SK-N-SH (cell line): ENCODE data around the gene ELMO1. TPM values are rescaled to one million over a fixed set of nuclear protein-coding genes. Genes with fewer than 3 reads are reported as not detected.

Experiments
- CTCF ChIA-PET: fragments of 300-600, 350-600 bp; formaldehyde crosslinking; extraction: SDS; loops from one replicate; lab custom pipeline; 2021; lab: Yijun Ruan, JAX
- POLR2A ChIA-PET: fragments of 350-600 bp; sonication (Branson Sonifier 250); formaldehyde crosslinking; extraction: SDS; loops from one replicate; lab custom pipeline; 2020; ENCODE audit warnings: antibody characterized with exemption, inconsistent platforms; lab: Yijun Ruan, JAX
- DNase-seq: peaks from one replicate; pipeline ENCODE4 v3.0.0; 2012
- H2AFZ ChIP-seq: fragments of 200-600 bp; sonication (generic); 2 replicates; pipeline ENCODE4 v1.8.1; 2016; ENCODE audit warnings: antibody characterized with exemption, mild to moderate bottlenecking, low read depth
- H3F3A ChIP-seq: fragments of 200-600 bp; sonication (generic); replicated peaks from 2 replicates; pipeline ENCODE3; 2016; ENCODE audit warnings: antibody characterized with exemption, mild to moderate bottlenecking; ENCODE audit not compliant: insufficient read depth
- H3K27ac ChIP-seq, 2 experiments: fragments of 200-500 bp in 1 of 2; fragments of 200-600 bp in 1 of 2; sonication (Bioruptor generic) in 1 of 2; sonication (generic), shearing (Covaris generic) in 1 of 2; 2 replicates each; pipeline versions ENCODE4 v1.5.1 to v1.6.1; 2014 to 2016; ENCODE audit warnings: low read depth in 2 of 2, inconsistent platforms in 1 of 2, low read length in 1 of 2, mild to moderate bottlenecking in 1 of 2, mixed read lengths in 1 of 2
- H3K27me3 ChIP-seq: fragments of 200-600 bp; sonication (generic), shearing (Covaris generic); 2 replicates; pipeline ENCODE4 v1.6.1; 2016; ENCODE audit warnings: mixed run types; ENCODE audit not compliant: insufficient read depth
- H3K36me3 ChIP-seq, 2 experiments: fragments of 200-500 bp in 1 of 2; fragments of 200-600 bp in 1 of 2; sonication (Bioruptor generic) in 1 of 2; sonication (generic) in 1 of 2; replicated peaks in 1 of 2; 2 replicates each; pipeline versions ENCODE3 to v1.5.1; 2014 to 2016; ENCODE audit warnings: low read length in 1 of 2, mild to moderate bottlenecking in 1 of 2; ENCODE audit not compliant: insufficient read depth in 2 of 2, control insufficient read depth in 1 of 2
- H3K4me1 ChIP-seq, 2 experiments: fragments of 200-500 bp in 1 of 2; fragments of 200-600 bp in 1 of 2; sonication (Bioruptor generic) in 1 of 2; sonication (generic), shearing (Covaris generic) in 1 of 2; 2 replicates each; pipeline versions ENCODE4 v1.5.1 to v1.6.1; 2014 to 2016; ENCODE audit warnings: low read depth in 1 of 2, low read length in 1 of 2, mixed run types in 1 of 2; ENCODE audit not compliant: insufficient read depth in 2 of 2, control insufficient read depth in 1 of 2
- H3K4me2 ChIP-seq: fragments of 200-600 bp; sonication (generic), shearing (Covaris generic); 2 replicates; pipeline ENCODE4 v1.6.1; 2017; ENCODE audit warnings: mixed run types
- H3K4me3 ChIP-seq, 2 experiments: fragments of 200-500 bp in 1 of 2; fragments of 200-600 bp in 1 of 2; sonication (Bioruptor generic) in 1 of 2; sonication (generic), shearing (Covaris generic) in 1 of 2; 2 replicates each; pipeline versions ENCODE4 v1.5.1 to v1.8.1; 2014 to 2016; ENCODE audit warnings: low read depth in 2 of 2, inconsistent platforms in 1 of 2, low read length in 1 of 2, mild to moderate bottlenecking in 1 of 2, mixed read lengths in 1 of 2, moderate library complexity in 1 of 2
- H3K79me2 ChIP-seq: fragments of 200-600 bp; sonication (generic); 2 replicates; pipeline ENCODE4 v1.8.1; 2017; ENCODE audit warnings: mild to moderate bottlenecking; ENCODE audit not compliant: insufficient read depth
- H3K9ac ChIP-seq: fragments of 200-600 bp; sonication (generic); 2 replicates; pipeline ENCODE4 v1.6.1; 2017; ENCODE audit warnings: mixed run types
- H3K9me2 ChIP-seq: fragments of 200-600 bp; sonication (generic); 2 replicates; pipeline ENCODE4 v1.6.1; 2017; ENCODE audit warnings: mixed run types
- H3K9me3 ChIP-seq: fragments of 200-600 bp; sonication (generic); 2 replicates; pipeline ENCODE4 v1.6.1; 2017; ENCODE audit warnings: mixed run types, mild to moderate bottlenecking, moderate library complexity
- H4K20me1 ChIP-seq: fragments of 200-600 bp; sonication (generic); 2 replicates; pipeline ENCODE4 v1.6.1; 2017; ENCODE audit warnings: mild to moderate bottlenecking, mixed run types; ENCODE audit not compliant: insufficient read depth
- CHD2 ChIP-seq: fragments of 150-350 bp; IDR thresholded peaks from 2 replicates; pipeline ENCODE4 v1.6.1; 2018; ENCODE audit warnings: low read length; ENCODE audit not compliant: partially characterized antibody
- GATA2 ChIP-seq: sonication (generic); formaldehyde crosslinking; IDR thresholded peaks from 2 replicates; pipeline ENCODE4 v1.5.0; 2020; ENCODE audit warnings: mild to moderate bottlenecking, missing genetic modification reagents
- NFIC ChIP-seq: IDR thresholded peaks from 2 replicates; pipeline ENCODE4 v1.4.0; 2012; ENCODE audit warnings: borderline replicate concordance
- POLR2AphosphoS5 ChIP-seq: IDR thresholded peaks from 2 replicates; pipeline ENCODE4 v1.6.1; 2012; ENCODE audit warnings: low read depth, low read length
- RAD21 ChIP-seq: IDR thresholded peaks from 2 replicates; pipeline ENCODE4 v1.6.1; 2012; ENCODE audit warnings: mild to moderate bottlenecking, low read length
- RXRA ChIP-seq: IDR thresholded peaks from 2 replicates; pipeline ENCODE4 v1.4.0; 2012; ENCODE audit warnings: low read depth, mild to moderate bottlenecking, borderline replicate concordance
- TAF1 ChIP-seq: IDR thresholded peaks from 2 replicates; pipeline ENCODE4 v1.6.1; 2012; ENCODE audit warnings: low read depth, mild to moderate bottlenecking, low read length, moderate library complexity, borderline replicate concordance
- WGBS: methylation state at CpG from one replicate; pipeline ENCODE4 v1.1.6; 2017; ENCODE audit warnings: low lambda C conversion rate; 5-methylcytosine and 5-hydroxymethylcytosine counted together
- polyA plus RNA-seq, 3 experiments: library from polyadenylated mRNA; depleted of rRNA; stranded (reverse); fragments of >200 nt; gene quantifications; 2 replicates each; pipeline ENCODE4 v1.2.3, GENCODE V29; 2012
- TF ChIP-seq, protein P1 (sequence below): IDR thresholded peaks from 2 replicates; pipeline ENCODE4 v1.6.1; 2012; ENCODE audit warnings: mild to moderate bottlenecking, low read depth, low read length, moderate library complexity
- TF ChIP-seq, protein P2 (sequence below): fragments of 150-350 bp; IDR thresholded peaks from 2 replicates; pipeline ENCODE4 v1.6.1; 2016; ENCODE audit warnings: mild to moderate bottlenecking, low read depth, low read length
- TF ChIP-seq, protein P3 (sequence below): fragments of 200-600 bp; sonication (generic); IDR thresholded peaks from 2 replicates; pipeline ENCODE4 v1.6.1; 2017; ENCODE audit warnings: antibody characterized with exemption, mild to moderate bottlenecking, moderate library complexity
- TF ChIP-seq, protein P4 (sequence below): IDR thresholded peaks from 2 replicates; pipeline ENCODE4; 2012
- TF ChIP-seq, protein P5 (sequence below): IDR thresholded peaks from 2 replicates; pipeline ENCODE4 v1.4.0; 2012; ENCODE audit warnings: low read depth, borderline replicate concordance

Gene ELMO1
- polyA plus RNA-seq, 1 of the 3 experiments (the other 2 are of a cell fraction) = 0.64 TPM

DNA sequence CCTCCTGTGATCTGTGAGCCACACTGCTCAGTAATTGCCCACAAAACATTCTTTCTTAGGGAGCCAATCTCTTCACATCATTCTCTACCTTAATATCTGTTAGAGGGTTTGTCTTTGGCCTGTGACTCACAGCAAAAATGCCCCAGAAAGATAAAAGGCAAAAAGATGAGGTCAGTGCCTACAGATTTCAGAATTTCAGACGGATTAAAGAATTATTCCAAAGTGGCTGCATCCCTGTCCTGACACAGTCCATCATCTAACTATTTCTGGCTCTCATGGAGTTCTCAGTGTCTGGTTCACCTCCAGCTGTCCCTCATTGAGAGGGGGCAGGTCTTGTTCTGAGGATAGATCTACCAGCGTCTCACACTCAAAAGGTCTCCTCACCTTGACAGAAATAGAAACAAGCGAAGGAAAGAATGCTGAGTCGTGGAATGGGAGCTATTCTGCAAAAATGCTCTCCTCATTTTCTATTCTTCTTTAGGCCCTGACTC is 585.8 kb downstream of the ELMO1 start:
- Histone ChIP-seq H3K4me3 (no peak overlapping the region), H3K9me2 (no peaks in the 10 kb centered on the region), H2AFZ (no peak overlapping the region), H3K79me2 (no peaks in the 10 kb centered on the region), H3K27me3 (no peaks in the 10 kb centered on the region), H3K4me2 (no peak overlapping the region), H3K36me3 (peaks cover 0 to 5% of the 10 kb centered on the region in 2 experiments), H3K9ac (no peak overlapping the region)
- DNase-seq = no peak
- POLR2A ChIA-PET = no interaction called here
- CTCF ChIA-PET = interaction anchor here (1.0 kb wide), 1 partner anchor 338 kb away, joined by 4 read pairs; no protein-coding TSS in a partner anchor
- TF ChIP-seq, protein P1, sequence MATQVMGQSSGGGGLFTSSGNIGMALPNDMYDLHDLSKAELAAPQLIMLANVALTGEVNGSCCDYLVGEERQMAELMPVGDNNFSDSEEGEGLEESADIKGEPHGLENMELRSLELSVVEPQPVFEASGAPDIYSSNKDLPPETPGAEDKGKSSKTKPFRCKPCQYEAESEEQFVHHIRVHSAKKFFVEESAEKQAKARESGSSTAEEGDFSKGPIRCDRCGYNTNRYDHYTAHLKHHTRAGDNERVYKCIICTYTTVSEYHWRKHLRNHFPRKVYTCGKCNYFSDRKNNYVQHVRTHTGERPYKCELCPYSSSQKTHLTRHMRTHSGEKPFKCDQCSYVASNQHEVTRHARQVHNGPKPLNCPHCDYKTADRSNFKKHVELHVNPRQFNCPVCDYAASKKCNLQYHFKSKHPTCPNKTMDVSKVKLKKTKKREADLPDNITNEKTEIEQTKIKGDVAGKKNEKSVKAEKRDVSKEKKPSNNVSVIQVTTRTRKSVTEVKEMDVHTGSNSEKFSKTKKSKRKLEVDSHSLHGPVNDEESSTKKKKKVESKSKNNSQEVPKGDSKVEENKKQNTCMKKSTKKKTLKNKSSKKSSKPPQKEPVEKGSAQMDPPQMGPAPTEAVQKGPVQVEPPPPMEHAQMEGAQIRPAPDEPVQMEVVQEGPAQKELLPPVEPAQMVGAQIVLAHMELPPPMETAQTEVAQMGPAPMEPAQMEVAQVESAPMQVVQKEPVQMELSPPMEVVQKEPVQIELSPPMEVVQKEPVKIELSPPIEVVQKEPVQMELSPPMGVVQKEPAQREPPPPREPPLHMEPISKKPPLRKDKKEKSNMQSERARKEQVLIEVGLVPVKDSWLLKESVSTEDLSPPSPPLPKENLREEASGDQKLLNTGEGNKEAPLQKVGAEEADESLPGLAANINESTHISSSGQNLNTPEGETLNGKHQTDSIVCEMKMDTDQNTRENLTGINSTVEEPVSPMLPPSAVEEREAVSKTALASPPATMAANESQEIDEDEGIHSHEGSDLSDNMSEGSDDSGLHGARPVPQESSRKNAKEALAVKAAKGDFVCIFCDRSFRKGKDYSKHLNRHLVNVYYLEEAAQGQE = no peak
- TF ChIP-seq RAD21 (no peak), NFIC (no peak), RXRA (no peak)
- TF ChIP-seq, protein P2, sequence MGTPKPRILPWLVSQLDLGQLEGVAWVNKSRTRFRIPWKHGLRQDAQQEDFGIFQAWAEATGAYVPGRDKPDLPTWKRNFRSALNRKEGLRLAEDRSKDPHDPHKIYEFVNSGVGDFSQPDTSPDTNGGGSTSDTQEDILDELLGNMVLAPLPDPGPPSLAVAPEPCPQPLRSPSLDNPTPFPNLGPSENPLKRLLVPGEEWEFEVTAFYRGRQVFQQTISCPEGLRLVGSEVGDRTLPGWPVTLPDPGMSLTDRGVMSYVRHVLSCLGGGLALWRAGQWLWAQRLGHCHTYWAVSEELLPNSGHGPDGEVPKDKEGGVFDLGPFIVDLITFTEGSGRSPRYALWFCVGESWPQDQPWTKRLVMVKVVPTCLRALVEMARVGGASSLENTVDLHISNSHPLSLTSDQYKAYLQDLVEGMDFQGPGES = no peak
- TF ChIP-seq, protein P3, sequence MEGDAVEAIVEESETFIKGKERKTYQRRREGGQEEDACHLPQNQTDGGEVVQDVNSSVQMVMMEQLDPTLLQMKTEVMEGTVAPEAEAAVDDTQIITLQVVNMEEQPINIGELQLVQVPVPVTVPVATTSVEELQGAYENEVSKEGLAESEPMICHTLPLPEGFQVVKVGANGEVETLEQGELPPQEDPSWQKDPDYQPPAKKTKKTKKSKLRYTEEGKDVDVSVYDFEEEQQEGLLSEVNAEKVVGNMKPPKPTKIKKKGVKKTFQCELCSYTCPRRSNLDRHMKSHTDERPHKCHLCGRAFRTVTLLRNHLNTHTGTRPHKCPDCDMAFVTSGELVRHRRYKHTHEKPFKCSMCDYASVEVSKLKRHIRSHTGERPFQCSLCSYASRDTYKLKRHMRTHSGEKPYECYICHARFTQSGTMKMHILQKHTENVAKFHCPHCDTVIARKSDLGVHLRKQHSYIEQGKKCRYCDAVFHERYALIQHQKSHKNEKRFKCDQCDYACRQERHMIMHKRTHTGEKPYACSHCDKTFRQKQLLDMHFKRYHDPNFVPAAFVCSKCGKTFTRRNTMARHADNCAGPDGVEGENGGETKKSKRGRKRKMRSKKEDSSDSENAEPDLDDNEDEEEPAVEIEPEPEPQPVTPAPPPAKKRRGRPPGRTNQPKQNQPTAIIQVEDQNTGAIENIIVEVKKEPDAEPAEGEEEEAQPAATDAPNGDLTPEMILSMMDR = no peak
- TF ChIP-seq, all 33 proteins: peak for 0
- H4K20me1 ChIP-seq = no peaks in the 10 kb centered on the region
- peak overlapping the region in 1 of 2 experiments; percentile 95; a peak in 1 of 4 replicates for H3K27ac ChIP-seq
- WGBS = 25% methylated on average over 4 of the region's 4 CpGs
- H3F3A ChIP-seq = no peaks in the 10 kb centered on the region
- H3K4me1 ChIP-seq = peaks cover 0 to 19% of the 10 kb centered on the region in 2 experiments; a peak in 2 of 4 replicates
- H3K9me3 ChIP-seq = no peaks in the 10 kb centered on the region

DNA sequence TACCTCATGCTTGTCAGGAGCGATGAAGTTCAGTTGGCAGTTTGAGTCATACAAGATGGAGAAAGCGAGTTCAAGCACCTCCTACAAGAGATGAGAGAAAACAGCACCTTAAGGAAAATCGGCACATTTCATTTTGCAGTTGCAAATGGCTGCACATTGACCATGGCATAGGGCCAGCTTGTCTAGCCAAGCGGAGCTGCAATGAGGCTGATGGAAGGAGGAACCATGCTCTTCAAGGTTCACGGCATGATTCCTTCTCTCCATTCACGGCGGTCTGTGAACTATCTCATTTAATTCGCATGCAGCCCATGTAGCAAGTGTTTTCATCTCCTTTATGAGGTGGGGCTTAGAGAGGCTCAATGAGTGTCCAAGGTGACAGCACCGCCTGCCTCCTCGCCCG is 587.0 kb downstream of the ELMO1 start:
- Histone ChIP-seq H3K9me3 (no peaks in the 10 kb centered on the region), H3K9ac (no peak overlapping the region), H3K4me2 (no peak overlapping the region), H2AFZ (no peak overlapping the region), H3K27ac (no peak overlapping the region), H3K4me3 (no peak overlapping the region), H3K4me1 (peaks cover 0 to 19% of the 10 kb centered on the region in 2 experiments; a peak in 2 of 4 replicates), H3K27me3 (no peaks in the 10 kb centered on the region), H4K20me1 (no peaks in the 10 kb centered on the region), H3K79me2 (no peaks in the 10 kb centered on the region), H3F3A (no peaks in the 10 kb centered on the region), H3K9me2 (no peaks in the 10 kb centered on the region), H3K36me3 (peaks cover 0 to 5% of the 10 kb centered on the region in 2 experiments)
- DNase-seq = no peak
- CTCF ChIA-PET = interaction anchor here (0.9 to 1.2 kb wide), 2 partner anchors 320 to 339 kb away, joined by 3 to 4 read pairs; no protein-coding TSS in a partner anchor
- 72% methylated on average over 11 of the region's 11 CpGs for WGBS
- POLR2A ChIA-PET = no interaction called here
- no peak for TF ChIP-seq TAF1
- no peak for TF ChIP-seq NFIC
- TF ChIP-seq POLR2AphosphoS5 = no peak
- no peak for TF ChIP-seq GATA2 (CRISPR knock-in tag)
- TF ChIP-seq, protein P1 = no peak
- TF ChIP-seq CHD2 = no peak
- TF ChIP-seq, protein P4, sequence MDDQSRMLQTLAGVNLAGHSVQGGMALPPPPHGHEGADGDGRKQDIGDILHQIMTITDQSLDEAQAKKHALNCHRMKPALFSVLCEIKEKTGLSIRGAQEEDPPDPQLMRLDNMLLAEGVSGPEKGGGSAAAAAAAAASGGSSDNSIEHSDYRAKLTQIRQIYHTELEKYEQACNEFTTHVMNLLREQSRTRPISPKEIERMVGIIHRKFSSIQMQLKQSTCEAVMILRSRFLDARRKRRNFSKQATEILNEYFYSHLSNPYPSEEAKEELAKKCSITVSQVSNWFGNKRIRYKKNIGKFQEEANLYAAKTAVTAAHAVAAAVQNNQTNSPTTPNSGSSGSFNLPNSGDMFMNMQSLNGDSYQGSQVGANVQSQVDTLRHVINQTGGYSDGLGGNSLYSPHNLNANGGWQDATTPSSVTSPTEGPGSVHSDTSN = no peak
- TF ChIP-seq, protein P5, sequence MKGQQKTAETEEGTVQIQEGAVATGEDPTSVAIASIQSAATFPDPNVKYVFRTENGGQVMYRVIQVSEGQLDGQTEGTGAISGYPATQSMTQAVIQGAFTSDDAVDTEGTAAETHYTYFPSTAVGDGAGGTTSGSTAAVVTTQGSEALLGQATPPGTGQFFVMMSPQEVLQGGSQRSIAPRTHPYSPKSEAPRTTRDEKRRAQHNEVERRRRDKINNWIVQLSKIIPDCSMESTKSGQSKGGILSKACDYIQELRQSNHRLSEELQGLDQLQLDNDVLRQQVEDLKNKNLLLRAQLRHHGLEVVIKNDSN = no peak
